ENCODE results near the gene STOML2.

DNA sequence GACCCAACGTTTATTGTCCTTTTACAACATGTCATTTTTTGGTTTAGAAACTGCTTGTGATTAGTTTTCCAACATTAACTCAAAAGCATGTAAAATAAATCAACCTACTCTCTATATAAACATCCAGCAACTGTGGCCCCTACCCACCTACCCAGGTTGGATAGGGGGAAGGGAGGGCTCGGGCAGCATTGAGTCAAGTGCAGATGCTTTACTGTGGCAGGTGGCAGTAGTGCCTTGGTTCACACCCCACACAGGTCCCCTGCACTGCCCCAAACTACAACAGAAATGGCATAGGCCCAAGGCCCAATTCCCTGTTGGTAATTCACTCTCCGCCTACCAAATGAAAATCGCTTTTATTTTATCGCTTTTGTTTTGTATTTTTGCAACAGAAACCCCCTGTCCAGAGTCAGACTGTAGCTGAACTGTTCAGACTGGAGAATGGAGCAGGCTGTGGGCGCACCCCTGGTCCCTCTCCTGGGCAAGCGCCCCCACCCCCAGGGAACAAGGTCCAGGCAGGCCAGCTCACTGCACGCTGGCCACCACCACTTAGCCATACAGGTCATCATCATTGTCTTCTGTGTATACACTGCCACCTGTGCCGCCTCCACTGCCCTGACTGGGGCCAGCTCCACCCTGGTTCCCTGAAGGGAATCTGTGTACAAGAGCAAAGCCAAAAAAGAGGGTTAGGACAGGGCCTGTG, 46.2 kb downstream of the STOML2 start:
- TF ChIP-seq CTCF (IDR thresholded peaks at IDR 0.05) (no peak), EZH2 (IDR thresholded peaks at IDR 0.05; ENCODE audit: borderline replicate concordance, insufficient read depth, low read depth, low read length, poor library complexity, severe bottlenecking) (no peak)
